Osteoblast (primary cell): ENCODE results near the gene RASAL2. TPM values are rescaled to one million over a fixed set of nuclear protein-coding genes. Genes with fewer than 3 reads are reported as not detected.

ENCODE experiments used
- DNase-seq: peaks from one replicate; pipeline ENCODE4 v3.0.0; 2011; ENCODE audit warnings: low spot score, mixed read lengths; ENCODE audit not compliant: insufficient read length; ENCODE audit errors: missing footprints
- H2AFZ ChIP-seq: 2 replicates; pipeline ENCODE4 v1.6.0; 2011; ENCODE audit warnings: mild to moderate bottlenecking, low read length
- H3K27ac ChIP-seq: 2 replicates; pipeline ENCODE4 v1.5.1; 2011; ENCODE audit warnings: mild to moderate bottlenecking, low read depth, low read length, moderate library complexity
- H3K27me3 ChIP-seq: 2 replicates; pipeline ENCODE4 v1.6.0; 2012; ENCODE audit warnings: mild to moderate bottlenecking, control low read depth, inconsistent platforms, low read length, moderate library complexity; ENCODE audit not compliant: insufficient read depth
- H3K36me3 ChIP-seq: 2 replicates; pipeline ENCODE4 v1.5.1; 2011; ENCODE audit warnings: mild to moderate bottlenecking, low read length, control low read depth, moderate library complexity; ENCODE audit not compliant: insufficient read depth
- H3K4me1 ChIP-seq: 2 replicates; pipeline ENCODE4 v1.5.1; 2011; ENCODE audit warnings: mild to moderate bottlenecking, low read length, control low read depth, moderate library complexity; ENCODE audit not compliant: insufficient read depth
- H3K4me2 ChIP-seq: 2 replicates; pipeline ENCODE4 v1.6.0; 2011; ENCODE audit warnings: mild to moderate bottlenecking, low read length; ENCODE audit not compliant: insufficient read depth
- H3K4me3 ChIP-seq: fragments of 200-600 bp; sonication (generic); 3 replicates; pipeline ENCODE4 v1.5.1; 2012; ENCODE audit warnings: mild to moderate bottlenecking, low read length, inconsistent platforms; ENCODE audit not compliant: insufficient read depth
- H3K79me2 ChIP-seq: 2 replicates; pipeline ENCODE4 v1.6.0; 2012; ENCODE audit warnings: mild to moderate bottlenecking, low read length, control low read depth, inconsistent platforms; ENCODE audit not compliant: insufficient read depth
- H3K9me3 ChIP-seq: 2 replicates; pipeline ENCODE4 v1.5.1; 2011; ENCODE audit warnings: low read depth, low read length, control low read depth
- H4K20me1 ChIP-seq: 2 replicates; pipeline ENCODE4 v1.6.0; 2012; ENCODE audit warnings: mild to moderate bottlenecking, low read length, control low read depth; ENCODE audit not compliant: insufficient read depth
- CTCF ChIP-seq: IDR thresholded peaks from 2 replicates; pipeline ENCODE4 v1.5.1; 2011; ENCODE audit warnings: mild to moderate bottlenecking, low read depth, low read length, moderate library complexity; ENCODE audit errors: extremely low read depth
- total RNA-seq: library from RNA; depleted of rRNA; stranded (reverse); fragments of >200 nt; gene quantifications from 2 replicates; pipeline ENCODE4 v1.2.3, GENCODE V29; 2012

RASAL2 gene
- total RNA-seq, 1 donor, result 59.4 TPM

- H3K36me3 ChIP-seq, result no peaks in the 10 kb centered on the region
- H3K4me1 ChIP-seq, result peaks cover 4% of the 10 kb centered on the region
- no peaks in the 10 kb centered on the region for H3K27me3 ChIP-seq
- H3K4me2 ChIP-seq, result no peak overlapping the region
- no peaks in the 10 kb centered on the region for H4K20me1 ChIP-seq
- TF ChIP-seq CTCF, result no peak
- H3K4me3 ChIP-seq, result no peak overlapping the region
- no peak overlapping the region for H2AFZ ChIP-seq
- H3K9me3 ChIP-seq, result no peaks in the 10 kb centered on the region
- no peaks in the 10 kb centered on the region for H3K79me2 ChIP-seq
- DNase-seq, result no peak
- no peak overlapping the region for H3K27ac ChIP-seq
Observed at GRCh38 chr1:178489399-178489798, 395.5 kb downstream of the RASAL2 start.

- H3K27me3 ChIP-seq, result no peaks in the 10 kb centered on the region
- no peaks in the 10 kb centered on the region for H4K20me1 ChIP-seq
- no peak overlapping the region for H3K4me3 ChIP-seq
- H3K36me3 ChIP-seq, result no peaks in the 10 kb centered on the region
- no peaks in the 10 kb centered on the region for H3K79me2 ChIP-seq
- H2AFZ ChIP-seq, result no peak overlapping the region
- TF ChIP-seq CTCF, result no peak
- no peak for DNase-seq
- no peak overlapping the region for H3K4me2 ChIP-seq
- peaks cover 4% of the 10 kb centered on the region for H3K4me1 ChIP-seq
- no peak overlapping the region for H3K27ac ChIP-seq
- no peaks in the 10 kb centered on the region for H3K9me3 ChIP-seq
Observed at GRCh38 chr1:178490136-178490535, 396.2 kb downstream of the RASAL2 start.

GRCh38 chr1:178490967-178491366 lies 397.1 kb downstream of the RASAL2 start:
- Histone ChIP-seq H2AFZ (no peak overlapping the region), H3K9me3 (no peaks in the 10 kb centered on the region), H3K27me3 (no peaks in the 10 kb centered on the region), H3K4me1 (peaks cover 3% of the 10 kb centered on the region), H3K4me3 (no peak overlapping the region), H3K27ac (no peak overlapping the region), H3K4me2 (no peak overlapping the region), H3K36me3 (no peaks in the 10 kb centered on the region), H3K79me2 (no peaks in the 10 kb centered on the region), H4K20me1 (no peaks in the 10 kb centered on the region)
- DNase-seq, result no peak
- TF ChIP-seq CTCF, result no peak

GRCh38 chr1:178491721-178492120 lies 397.8 kb downstream of the RASAL2 start:
- no peaks in the 10 kb centered on the region for H3K9me3 ChIP-seq
- H3K79me2 ChIP-seq, result no peaks in the 10 kb centered on the region
- H3K36me3 ChIP-seq, result no peaks in the 10 kb centered on the region
- H3K4me3 ChIP-seq, result no peak overlapping the region
- H3K27me3 ChIP-seq, result no peaks in the 10 kb centered on the region
- H3K27ac ChIP-seq, result no peak overlapping the region
- DNase-seq, result no peak
- H3K4me1 ChIP-seq, result no peaks in the 10 kb centered on the region
- no peak overlapping the region for H3K4me2 ChIP-seq
- TF ChIP-seq CTCF, result no peak
- H2AFZ ChIP-seq, result no peak overlapping the region
- no peaks in the 10 kb centered on the region for H4K20me1 ChIP-seq
